ENCODE data around the gene RPH3AL. TPM values are rescaled to one million over a fixed set of nuclear protein-coding genes. Genes with fewer than 3 reads are reported as not detected.

Gene RPH3AL
- total and polyA plus RNA-seq, 11 donors: 2.8 to 9.4 (median 6.3) TPM

DNA sequence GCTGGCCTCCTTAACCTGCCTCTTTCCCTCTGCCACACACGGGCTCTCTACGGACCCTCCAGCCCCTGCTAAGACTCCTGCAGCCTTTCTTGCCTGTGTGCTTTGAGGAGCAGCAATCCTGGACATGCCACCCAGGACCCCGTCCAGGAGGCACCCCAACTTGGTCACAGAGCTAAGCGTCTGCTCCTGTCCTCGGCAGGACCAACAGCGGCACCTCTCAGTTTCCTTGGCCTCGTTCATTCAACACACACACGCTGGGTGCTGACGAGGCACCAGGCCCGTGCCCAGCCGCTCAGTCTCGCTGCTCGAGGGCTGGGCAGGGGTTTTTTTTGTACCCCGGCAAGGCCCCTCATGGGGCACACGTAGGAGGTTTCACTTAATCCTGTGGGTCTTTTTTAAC lies 15.2 kb downstream of the RPH3AL start:
- H3K36me3 ChIP-seq: no peaks in the 10 kb centered on the region
- intact Hi-C loops (cut with DNase I): loop anchor here in 2 of 10 donors (10.0 kb wide), 1 partner anchor 47 kb away; no protein-coding TSS in a partner anchor
- ATAC-seq (no peak), DNase-seq (no peak)
- TF ChIP-seq, protein P1, sequence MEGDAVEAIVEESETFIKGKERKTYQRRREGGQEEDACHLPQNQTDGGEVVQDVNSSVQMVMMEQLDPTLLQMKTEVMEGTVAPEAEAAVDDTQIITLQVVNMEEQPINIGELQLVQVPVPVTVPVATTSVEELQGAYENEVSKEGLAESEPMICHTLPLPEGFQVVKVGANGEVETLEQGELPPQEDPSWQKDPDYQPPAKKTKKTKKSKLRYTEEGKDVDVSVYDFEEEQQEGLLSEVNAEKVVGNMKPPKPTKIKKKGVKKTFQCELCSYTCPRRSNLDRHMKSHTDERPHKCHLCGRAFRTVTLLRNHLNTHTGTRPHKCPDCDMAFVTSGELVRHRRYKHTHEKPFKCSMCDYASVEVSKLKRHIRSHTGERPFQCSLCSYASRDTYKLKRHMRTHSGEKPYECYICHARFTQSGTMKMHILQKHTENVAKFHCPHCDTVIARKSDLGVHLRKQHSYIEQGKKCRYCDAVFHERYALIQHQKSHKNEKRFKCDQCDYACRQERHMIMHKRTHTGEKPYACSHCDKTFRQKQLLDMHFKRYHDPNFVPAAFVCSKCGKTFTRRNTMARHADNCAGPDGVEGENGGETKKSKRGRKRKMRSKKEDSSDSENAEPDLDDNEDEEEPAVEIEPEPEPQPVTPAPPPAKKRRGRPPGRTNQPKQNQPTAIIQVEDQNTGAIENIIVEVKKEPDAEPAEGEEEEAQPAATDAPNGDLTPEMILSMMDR (IDR thresholded peaks at IDR 0.05): no peak
- TF ChIP-seq POLR2A (IDR thresholded peaks at IDR 0.05): no peak
- H3K4me3 ChIP-seq: no peak overlapping the region
- no peak overlapping the region for H3K27ac ChIP-seq
- no peaks in the 10 kb centered on the region for H3K9me3 ChIP-seq
- peaks cover 0 to 10% (median 0%) of the 10 kb centered on the region in 9 donors for H3K27me3 ChIP-seq
- H3K4me1 ChIP-seq: peaks cover 0 to 31% (median 24%) of the 10 kb centered on the region in 12 donors
- 92 to 96% (median 94%) methylated on average over 15 of the region's 15 CpGs for WGBS, 4 donors

DNA sequence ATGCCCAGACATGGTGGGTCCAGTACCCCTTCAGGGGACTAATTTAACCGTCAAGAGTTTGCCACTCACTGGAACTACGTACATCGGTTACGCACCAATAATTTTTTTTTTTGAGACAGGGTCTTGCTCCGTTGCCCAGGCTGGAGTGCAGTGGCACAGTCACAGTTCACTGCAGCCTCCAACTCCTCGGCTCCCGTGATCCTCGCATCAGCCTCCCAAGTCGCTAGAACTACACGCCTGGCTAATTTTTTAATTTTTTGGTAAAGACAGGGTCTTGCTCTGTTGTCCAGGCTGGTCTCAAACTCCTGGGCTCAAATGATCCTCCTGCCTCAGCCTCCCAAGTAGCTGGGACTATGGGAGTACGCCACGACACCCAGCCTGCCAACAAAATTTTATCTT lies 15.6 kb downstream of the RPH3AL start:
- Histone ChIP-seq H3K27me3 (peaks cover 0 to 10% (median 0%) of the 10 kb centered on the region in 9 donors), H3K9me3 (no peaks in the 10 kb centered on the region), H3K4me3 (no peak overlapping the region), H3K36me3 (no peaks in the 10 kb centered on the region), H3K27ac (no peak overlapping the region), H3K4me1 (peaks cover 0 to 31% (median 24%) of the 10 kb centered on the region in 12 donors)
- 95 to 97% (median 96%) methylated on average over 12 of the region's 12 CpGs for WGBS, 4 donors
- ATAC-seq (no peak), DNase-seq (peak in 1 of 5 donors; percentile 31)
- intact Hi-C loops (cut with DNase I): loop anchor here in 2 of 10 donors (10.0 kb wide), 1 partner anchor 48 kb away; no protein-coding TSS in a partner anchor
- TF ChIP-seq POLR2A (IDR thresholded peaks at IDR 0.05): no peak
- TF ChIP-seq, protein P1 (IDR thresholded peaks at IDR 0.05): no peak

DNA sequence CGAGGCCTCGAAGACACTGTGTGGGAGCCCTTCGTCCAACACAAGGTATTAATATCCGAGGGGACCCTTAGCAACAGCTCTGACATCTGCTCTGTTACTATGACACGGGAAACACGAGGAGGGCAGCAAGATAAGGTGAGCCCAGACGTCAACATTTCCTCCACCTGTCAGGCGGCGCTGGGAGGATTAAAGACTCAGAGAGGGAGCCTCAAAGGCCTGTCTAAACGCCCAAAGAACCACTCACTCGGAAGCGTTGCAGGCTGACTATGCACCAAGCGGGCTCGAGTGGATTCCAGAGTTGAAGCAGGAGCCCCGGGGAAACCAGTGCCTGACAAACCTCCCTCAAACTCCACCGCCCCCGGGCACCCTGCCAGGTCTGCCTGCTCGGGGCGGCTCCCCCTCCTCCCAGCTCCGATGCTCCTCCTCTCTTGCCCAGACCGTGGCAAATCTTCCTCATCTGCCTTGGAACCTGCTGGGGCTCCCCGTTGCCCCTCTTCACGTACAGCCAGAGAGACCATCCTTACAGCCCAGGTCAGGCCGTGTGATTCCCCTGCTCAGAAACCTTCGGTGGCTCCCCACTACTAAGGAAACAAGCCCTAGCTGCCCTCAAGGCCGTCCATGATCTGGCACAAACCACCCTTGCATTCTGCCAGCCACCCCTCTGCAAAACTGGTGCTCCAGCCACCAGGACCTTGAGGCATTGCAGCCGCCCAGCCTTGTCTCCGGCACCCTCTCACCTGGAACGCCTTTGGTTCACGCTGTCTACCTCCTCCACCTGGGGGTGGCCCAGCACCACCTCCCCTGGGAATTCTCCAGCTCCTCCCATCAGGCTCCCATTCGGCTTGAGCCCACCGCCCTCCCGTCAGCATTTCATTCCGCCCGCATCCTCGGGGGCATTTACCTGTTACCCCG lies 16.2 kb downstream of the RPH3AL start:
- WGBS, 4 donors: 41 to 54% (median 46%) methylated on average over 25 to 37 of the region's 37 CpGs
- intact Hi-C loops (cut with DNase I): loop anchor here in 2 of 10 donors (10.0 kb wide), 1 partner anchor 48 kb away; no protein-coding TSS in a partner anchor
- Histone ChIP-seq H3K27me3 (peaks cover 0 to 10% (median 0%) of the 10 kb centered on the region in 9 donors), H3K4me3 (peak overlapping the region in 1 of 12 donors; percentile 20), H3K4me1 (peaks cover 0 to 31% (median 24%) of the 10 kb centered on the region in 12 donors), H3K36me3 (no peaks in the 10 kb centered on the region), H3K27ac (peak overlapping the region in 7 of 12 donors; percentile 9 to 95 (median 39)), H3K9me3 (no peaks in the 10 kb centered on the region)
- TF ChIP-seq, protein P1 (IDR thresholded peaks at IDR 0.05): no peak
- TF ChIP-seq POLR2A (IDR thresholded peaks at IDR 0.05): no peak
- DNase-seq (peak; percentile 61 to 85 (median 80)), ATAC-seq (no peak)

DNA sequence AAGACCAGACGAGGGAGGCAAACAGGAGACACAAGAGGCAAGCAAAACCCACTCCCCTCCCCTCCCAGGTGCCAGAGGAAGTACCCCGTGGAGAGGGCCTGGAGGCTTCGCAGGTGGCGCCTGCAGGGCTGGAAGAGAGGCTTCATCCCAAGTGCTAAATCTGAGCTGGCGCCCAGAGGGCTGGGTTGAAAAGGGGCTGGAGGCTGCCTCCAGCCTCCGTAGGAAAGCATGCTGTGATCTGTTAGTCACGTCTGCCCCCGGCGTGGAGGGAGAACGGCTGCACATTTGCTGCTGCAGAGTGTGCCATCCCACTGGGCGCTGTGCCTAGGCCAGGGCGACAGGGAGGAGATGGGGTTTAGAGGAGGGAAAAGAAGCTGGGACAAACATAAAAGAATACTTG lies 16.9 kb downstream of the RPH3AL start:
- peak overlapping the region in 10 of 12 donors; percentile 9 to 95 (median 68) for H3K27ac ChIP-seq
- intact Hi-C loops (cut with DNase I): loop anchor here in 2 of 10 donors (10.0 kb wide), 1 partner anchor 49 kb away; no protein-coding TSS in a partner anchor
- peaks cover 0 to 37% (median 25%) of the 10 kb centered on the region in 12 donors for H3K4me1 ChIP-seq
- no peaks in the 10 kb centered on the region for H3K9me3 ChIP-seq
- H3K36me3 ChIP-seq: no peaks in the 10 kb centered on the region
- H3K27me3 ChIP-seq: peaks cover 0 to 10% (median 0%) of the 10 kb centered on the region in 9 donors
- no peak for DNase-seq
- ATAC-seq: no peak
- TF ChIP-seq POLR2A (IDR thresholded peaks at IDR 0.05): no peak
- TF ChIP-seq, protein P1 (IDR thresholded peaks at IDR 0.05): no peak
- WGBS, 4 donors: 58 to 71% (median 59%) methylated on average over 11 to 12 of the region's 12 CpGs
- H3K4me3 ChIP-seq: peak overlapping the region in 1 of 12 donors; percentile 20
